Panc1 (cell line): ENCODE data around the gene MACROD2.

ENCODE experiments used
- POLR2AphosphoS5 ChIP-seq: IDR thresholded peaks from 2 replicates; pipeline ENCODE4 v1.6.1; 2012; ENCODE audit warnings: mild to moderate bottlenecking, low read depth, low read length, moderate library complexity
- SIN3A ChIP-seq: IDR thresholded peaks from 2 replicates; pipeline ENCODE4 v1.6.1; 2012; ENCODE audit warnings: low read depth, mild to moderate bottlenecking, low read length, moderate library complexity, borderline replicate concordance; ENCODE audit not compliant: insufficient read depth
- TF ChIP-seq, protein P1 (sequence below): fragments of 450-650 bp; IDR thresholded peaks from 2 replicates; pipeline ENCODE4 v1.5.1; 2017; ENCODE audit warnings: mild to moderate bottlenecking

- TF ChIP-seq, protein P1, sequence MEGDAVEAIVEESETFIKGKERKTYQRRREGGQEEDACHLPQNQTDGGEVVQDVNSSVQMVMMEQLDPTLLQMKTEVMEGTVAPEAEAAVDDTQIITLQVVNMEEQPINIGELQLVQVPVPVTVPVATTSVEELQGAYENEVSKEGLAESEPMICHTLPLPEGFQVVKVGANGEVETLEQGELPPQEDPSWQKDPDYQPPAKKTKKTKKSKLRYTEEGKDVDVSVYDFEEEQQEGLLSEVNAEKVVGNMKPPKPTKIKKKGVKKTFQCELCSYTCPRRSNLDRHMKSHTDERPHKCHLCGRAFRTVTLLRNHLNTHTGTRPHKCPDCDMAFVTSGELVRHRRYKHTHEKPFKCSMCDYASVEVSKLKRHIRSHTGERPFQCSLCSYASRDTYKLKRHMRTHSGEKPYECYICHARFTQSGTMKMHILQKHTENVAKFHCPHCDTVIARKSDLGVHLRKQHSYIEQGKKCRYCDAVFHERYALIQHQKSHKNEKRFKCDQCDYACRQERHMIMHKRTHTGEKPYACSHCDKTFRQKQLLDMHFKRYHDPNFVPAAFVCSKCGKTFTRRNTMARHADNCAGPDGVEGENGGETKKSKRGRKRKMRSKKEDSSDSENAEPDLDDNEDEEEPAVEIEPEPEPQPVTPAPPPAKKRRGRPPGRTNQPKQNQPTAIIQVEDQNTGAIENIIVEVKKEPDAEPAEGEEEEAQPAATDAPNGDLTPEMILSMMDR: no peak
- TF ChIP-seq POLR2AphosphoS5 (no peak), SIN3A (no peak)
Observed at GRCh38 chr20:15475483-15475882, 1480.2 kb downstream of the MACROD2 start.
